Measurements from ENCODE around the gene KCNMB4.

DNA sequence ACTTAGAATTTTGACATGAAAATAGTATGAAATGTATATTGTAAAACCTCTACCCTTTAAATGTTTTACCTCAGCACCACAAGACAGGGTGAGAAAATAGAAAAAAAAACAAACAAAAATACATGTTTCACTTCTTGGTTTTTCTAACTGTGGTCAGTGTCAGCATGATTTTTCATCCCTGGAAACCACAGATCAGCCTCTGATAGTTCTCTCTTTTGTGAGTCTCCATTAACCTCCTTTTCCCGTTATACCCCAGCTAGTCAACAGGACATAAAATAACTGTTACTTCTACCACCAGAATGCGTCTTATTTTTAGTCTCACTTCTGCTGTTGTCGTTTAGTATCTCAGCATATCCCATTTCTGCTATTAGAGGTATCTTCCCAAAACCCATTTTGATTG, 48.3 kb upstream of the KCNMB4 start:
- TF ChIP-seq, protein P1, sequence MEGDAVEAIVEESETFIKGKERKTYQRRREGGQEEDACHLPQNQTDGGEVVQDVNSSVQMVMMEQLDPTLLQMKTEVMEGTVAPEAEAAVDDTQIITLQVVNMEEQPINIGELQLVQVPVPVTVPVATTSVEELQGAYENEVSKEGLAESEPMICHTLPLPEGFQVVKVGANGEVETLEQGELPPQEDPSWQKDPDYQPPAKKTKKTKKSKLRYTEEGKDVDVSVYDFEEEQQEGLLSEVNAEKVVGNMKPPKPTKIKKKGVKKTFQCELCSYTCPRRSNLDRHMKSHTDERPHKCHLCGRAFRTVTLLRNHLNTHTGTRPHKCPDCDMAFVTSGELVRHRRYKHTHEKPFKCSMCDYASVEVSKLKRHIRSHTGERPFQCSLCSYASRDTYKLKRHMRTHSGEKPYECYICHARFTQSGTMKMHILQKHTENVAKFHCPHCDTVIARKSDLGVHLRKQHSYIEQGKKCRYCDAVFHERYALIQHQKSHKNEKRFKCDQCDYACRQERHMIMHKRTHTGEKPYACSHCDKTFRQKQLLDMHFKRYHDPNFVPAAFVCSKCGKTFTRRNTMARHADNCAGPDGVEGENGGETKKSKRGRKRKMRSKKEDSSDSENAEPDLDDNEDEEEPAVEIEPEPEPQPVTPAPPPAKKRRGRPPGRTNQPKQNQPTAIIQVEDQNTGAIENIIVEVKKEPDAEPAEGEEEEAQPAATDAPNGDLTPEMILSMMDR (conservative IDR thresholded peaks at IDR 0.05; ENCODE audit: low read length) = no peak
- TF ChIP-seq EZH2phosphoT487 (IDR thresholded peaks at IDR 0.05; ENCODE audit: borderline replicate concordance, low read depth, low read length) = no peak
